NB4 (cell line): Measurements from ENCODE around the gene NDEL1.

Experiments
- DNase-seq: peaks from one replicate; pipeline ENCODE4 v3.0.0; 2010; ENCODE audit warnings: low read depth
- H3K4me3 ChIP-seq: one replicate; pipeline ENCODE4 v1.5.1; 2011; ENCODE audit warnings: mild to moderate bottlenecking, low read depth, low read length, moderate library complexity
- MYC ChIP-seq: IDR thresholded peaks from 2 replicates; pipeline ENCODE4 v1.6.1; 2011; ENCODE audit warnings: low read depth, low read length
- POLR2A ChIP-seq: IDR thresholded peaks from 2 replicates; pipeline ENCODE4 v1.6.1; 2011; ENCODE audit warnings: mild to moderate bottlenecking; ENCODE audit not compliant: insufficient read length; ENCODE audit errors: extremely low read depth
- TF ChIP-seq, protein P1 (sequence below): IDR thresholded peaks from one replicate; pipeline ENCODE4 v1.5.1; 2012; ENCODE audit warnings: low read depth, low read length
- TF ChIP-seq, protein P2 (sequence below): IDR thresholded peaks from 2 replicates; pipeline ENCODE4 v1.6.1; 2011; ENCODE audit warnings: low read depth, low read length

Gene NDEL1

DNA sequence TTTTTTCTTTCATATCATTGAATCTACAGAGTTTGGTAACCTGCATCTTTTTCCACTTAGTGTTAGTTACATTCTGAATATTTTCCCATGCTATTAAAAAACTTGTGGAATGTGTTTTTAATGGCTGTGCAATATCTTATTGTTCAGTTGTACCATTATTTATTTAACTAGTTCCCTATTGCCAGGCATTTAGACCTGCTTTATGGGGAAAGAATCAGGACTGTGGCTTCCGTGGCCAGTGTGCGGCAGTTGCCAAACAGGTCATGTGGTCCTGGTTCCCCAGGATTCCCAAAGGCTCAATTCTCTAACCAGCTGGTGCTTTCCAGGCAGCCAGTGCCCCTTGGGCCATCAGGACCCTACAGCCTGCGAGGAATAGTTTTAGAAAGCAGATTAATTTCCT lies 30.8 kb downstream of the NDEL1 start:
- TF ChIP-seq POLR2A (no peak), MYC (no peak)
- TF ChIP-seq, protein P1, sequence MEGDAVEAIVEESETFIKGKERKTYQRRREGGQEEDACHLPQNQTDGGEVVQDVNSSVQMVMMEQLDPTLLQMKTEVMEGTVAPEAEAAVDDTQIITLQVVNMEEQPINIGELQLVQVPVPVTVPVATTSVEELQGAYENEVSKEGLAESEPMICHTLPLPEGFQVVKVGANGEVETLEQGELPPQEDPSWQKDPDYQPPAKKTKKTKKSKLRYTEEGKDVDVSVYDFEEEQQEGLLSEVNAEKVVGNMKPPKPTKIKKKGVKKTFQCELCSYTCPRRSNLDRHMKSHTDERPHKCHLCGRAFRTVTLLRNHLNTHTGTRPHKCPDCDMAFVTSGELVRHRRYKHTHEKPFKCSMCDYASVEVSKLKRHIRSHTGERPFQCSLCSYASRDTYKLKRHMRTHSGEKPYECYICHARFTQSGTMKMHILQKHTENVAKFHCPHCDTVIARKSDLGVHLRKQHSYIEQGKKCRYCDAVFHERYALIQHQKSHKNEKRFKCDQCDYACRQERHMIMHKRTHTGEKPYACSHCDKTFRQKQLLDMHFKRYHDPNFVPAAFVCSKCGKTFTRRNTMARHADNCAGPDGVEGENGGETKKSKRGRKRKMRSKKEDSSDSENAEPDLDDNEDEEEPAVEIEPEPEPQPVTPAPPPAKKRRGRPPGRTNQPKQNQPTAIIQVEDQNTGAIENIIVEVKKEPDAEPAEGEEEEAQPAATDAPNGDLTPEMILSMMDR = no peak
- TF ChIP-seq, protein P2, sequence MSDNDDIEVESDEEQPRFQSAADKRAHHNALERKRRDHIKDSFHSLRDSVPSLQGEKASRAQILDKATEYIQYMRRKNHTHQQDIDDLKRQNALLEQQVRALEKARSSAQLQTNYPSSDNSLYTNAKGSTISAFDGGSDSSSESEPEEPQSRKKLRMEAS = no peak
- no peak for DNase-seq
- H3K4me3 ChIP-seq = no peak overlapping the region

DNA sequence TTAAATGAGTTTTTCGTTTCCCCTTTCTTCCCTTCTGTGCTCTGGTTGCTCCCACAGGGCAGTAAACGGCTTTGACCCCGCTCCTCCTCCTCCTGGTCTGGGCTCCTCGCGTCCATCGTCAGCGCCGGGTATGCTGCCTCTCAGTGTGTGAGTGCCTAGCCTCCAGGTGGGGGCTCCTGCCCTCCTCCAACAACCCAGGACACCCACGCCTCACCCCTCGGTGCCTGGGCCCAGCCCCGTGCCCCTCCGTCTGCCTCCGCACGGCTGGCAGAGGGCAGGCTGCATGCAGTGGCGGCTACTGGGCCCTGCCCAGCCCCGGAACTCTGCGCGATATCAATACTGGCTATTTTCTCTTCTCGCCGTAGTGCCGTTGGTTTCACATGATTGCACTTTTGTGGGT lies 31.2 kb downstream of the NDEL1 start:
- no peak for DNase-seq

DNA sequence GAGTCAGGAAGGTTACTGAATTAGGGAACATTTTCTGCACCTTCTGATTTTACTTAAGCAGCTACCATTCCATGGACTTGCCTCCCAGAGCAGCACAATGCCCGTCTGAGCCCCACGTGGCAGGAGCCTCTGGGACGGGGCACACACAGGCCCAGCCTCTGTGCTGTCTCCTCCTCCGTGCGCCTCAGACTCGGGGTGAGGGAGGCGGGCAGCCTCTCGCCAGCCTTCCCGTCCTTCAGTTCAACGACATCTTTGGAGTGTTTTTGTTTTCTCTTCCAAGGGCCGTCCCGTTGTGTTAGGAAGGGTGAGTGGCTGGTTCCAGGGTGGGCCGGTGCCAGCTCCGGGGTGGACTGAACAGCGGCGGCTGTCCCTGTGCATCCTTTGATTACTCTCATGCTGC lies 31.8 kb downstream of the NDEL1 start:
- DNase-seq = no peak
- TF ChIP-seq MYC (no peak), POLR2A (no peak)
- TF ChIP-seq, protein P2 = no peak
- TF ChIP-seq, protein P1 = no peak
- no peak overlapping the region for H3K4me3 ChIP-seq

More for the DNA sequence above, 31.2 kb downstream of the NDEL1 start:
- no peak overlapping the region for H3K4me3 ChIP-seq
- TF ChIP-seq, protein P2 = no peak
- TF ChIP-seq, protein P1 = no peak
- no peak for TF ChIP-seq POLR2A
- TF ChIP-seq MYC = no peak

DNA sequence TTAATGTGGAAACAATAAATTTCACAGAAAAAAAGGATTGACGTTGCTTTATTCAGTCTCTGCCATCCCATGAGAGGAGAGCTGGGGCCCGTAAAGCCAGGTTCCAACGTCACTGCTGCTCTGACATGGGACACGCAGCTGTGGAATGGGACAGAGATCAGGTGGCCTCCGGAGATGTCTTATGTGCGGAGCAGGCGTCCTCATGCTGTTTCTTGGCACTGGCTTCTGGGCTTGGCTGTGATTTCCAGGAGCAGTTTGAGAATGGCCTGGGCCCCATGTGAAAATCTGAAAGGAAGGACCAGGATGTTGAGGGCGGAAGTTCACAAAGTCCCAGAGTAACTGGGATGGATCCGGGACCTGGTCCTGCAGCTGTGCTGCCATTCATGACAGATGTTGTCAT lies 32.4 kb downstream of the NDEL1 start:
- H3K4me3 ChIP-seq = no peak overlapping the region
- no peak for TF ChIP-seq POLR2A
- TF ChIP-seq, protein P1 = no peak
- no peak for TF ChIP-seq MYC
- TF ChIP-seq, protein P2 = no peak
- DNase-seq = no peak

DNA sequence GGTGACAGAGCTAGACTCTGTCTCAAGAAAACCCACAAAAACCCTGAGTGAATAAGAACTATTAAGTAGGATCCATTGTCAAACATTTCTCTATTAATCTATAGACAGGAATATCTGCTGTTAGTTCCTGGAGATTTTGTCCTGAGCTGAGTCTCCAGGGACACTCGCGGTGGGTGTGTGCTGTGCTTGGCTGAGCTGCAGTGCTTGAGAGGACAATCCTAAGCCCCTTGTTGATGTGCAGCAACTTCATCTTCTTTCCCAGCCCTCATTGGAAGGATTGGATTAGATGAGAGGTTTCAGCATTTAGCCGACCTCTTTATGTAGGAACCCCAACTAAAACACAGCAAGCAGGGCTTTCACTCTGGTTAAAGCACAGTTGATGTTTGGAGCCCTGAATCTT lies 33.3 kb downstream of the NDEL1 start:
- TF ChIP-seq POLR2A (no peak), MYC (no peak)
- TF ChIP-seq, protein P2 = no peak
- TF ChIP-seq, protein P1 = no peak
- no peak for DNase-seq
- H3K4me3 ChIP-seq = no peak overlapping the region

DNA sequence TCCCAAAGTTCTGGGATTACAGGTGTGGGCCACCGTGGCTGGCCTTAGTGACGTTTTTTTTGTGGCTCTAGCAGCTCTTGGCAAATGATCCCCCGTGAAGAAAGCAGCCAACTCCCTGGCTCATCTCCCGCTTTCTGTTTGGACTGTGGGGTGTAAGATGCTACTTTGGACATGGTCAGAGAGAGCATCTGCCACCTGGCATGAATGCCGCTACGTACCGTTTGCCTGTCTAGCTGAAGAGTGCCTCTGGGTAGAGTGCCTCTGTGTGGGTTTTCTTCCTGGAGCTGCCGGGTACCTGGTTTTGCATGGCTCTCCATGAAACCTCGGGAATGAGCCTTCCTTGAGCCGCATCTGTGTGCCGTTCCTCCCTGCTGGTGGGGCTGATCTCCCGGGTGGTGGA lies 34.3 kb downstream of the NDEL1 start:
- DNase-seq = no peak
- TF ChIP-seq, protein P2 = no peak
- no peak for TF ChIP-seq MYC
- no peak for TF ChIP-seq POLR2A
- H3K4me3 ChIP-seq = no peak overlapping the region
